MCF 10A (cell line): ENCODE results near the gene RETREG1. TPM values are rescaled to one million over a fixed set of nuclear protein-coding genes. Genes with fewer than 3 reads are reported as not detected.

Source experiments
- BruUV-seq: library from RNA; stranded (reverse); fragments of 400-500 nt; replicated peaks from 2 replicates; lab custom pipeline; 2021; lab: Mats Ljungman, UMichigan
- CTCF ChIA-PET: fragments of 300-600 bp; sonication (Branson Sonifier 250); formaldehyde crosslinking; extraction: SDS; loops from one replicate; lab custom pipeline; 2021; ENCODE audit warnings: antibody characterized with exemption, inconsistent platforms; lab: Yijun Ruan, JAX
- POLR2A ChIA-PET: fragments of 300-600, 350-650 bp; sonication (Branson Sonifier 250); formaldehyde crosslinking; extraction: SDS; loops from one replicate; lab custom pipeline; 2020; ENCODE audit warnings: antibody characterized with exemption, inconsistent platforms; lab: Yijun Ruan, JAX
- DNase-seq: peaks from one replicate; pipeline ENCODE4 v3.0.0-alpha.2; 2018; ENCODE audit not compliant: unreplicated experiment
- H3K27ac Mint-ChIP-seq: one replicate; pipeline ENCODE4 v1.8.0; 2022; ENCODE audit warnings: mild to moderate bottlenecking, low read depth, mixed read lengths; ENCODE audit not compliant: unreplicated experiment
- H3K27me3 Mint-ChIP-seq: one replicate; pipeline ENCODE4 v1.8.0; 2022; ENCODE audit warnings: mixed read lengths; ENCODE audit not compliant: insufficient read depth, unreplicated experiment
- H3K36me3 Mint-ChIP-seq: one replicate; pipeline ENCODE4 v1.8.0; 2022; ENCODE audit warnings: mild to moderate bottlenecking, moderate library complexity, mixed read lengths; ENCODE audit not compliant: insufficient read depth, unreplicated experiment
- H3K4me1 Mint-ChIP-seq: one replicate; pipeline ENCODE4 v1.8.0; 2022; ENCODE audit warnings: mixed read lengths; ENCODE audit not compliant: insufficient read depth, unreplicated experiment
- H3K4me3 Mint-ChIP-seq: one replicate; pipeline ENCODE4 v1.8.0; 2022; ENCODE audit warnings: mild to moderate bottlenecking, moderate library complexity, mixed read lengths; ENCODE audit not compliant: unreplicated experiment
- H3K9me3 Mint-ChIP-seq: one replicate; pipeline ENCODE4 v1.8.0; 2022; ENCODE audit warnings: mixed read lengths; ENCODE audit not compliant: unreplicated experiment
- CTCF ChIP-seq: fragments of 200-600 bp; IDR thresholded peaks from one replicate; pipeline ENCODE4 v1.8.0; 2022; ENCODE audit warnings: antibody characterized with exemption, mild to moderate bottlenecking; ENCODE audit not compliant: unreplicated experiment
- intact Hi-C: fragments of 100-400 bp; cut with micrococcal nuclease; formaldehyde crosslinking; loops from 2 replicates; pipeline ENCODE4 v1.14.1; 2022
- total RNA-seq: library from RNA; stranded (reverse); gene quantifications from 2 replicates; pipeline ENCODE4 v1.2.3, GENCODE V29; 2022

Gene RETREG1
- total RNA-seq, 1 experiment from 2014 or later, result 4.9 TPM

DNA sequence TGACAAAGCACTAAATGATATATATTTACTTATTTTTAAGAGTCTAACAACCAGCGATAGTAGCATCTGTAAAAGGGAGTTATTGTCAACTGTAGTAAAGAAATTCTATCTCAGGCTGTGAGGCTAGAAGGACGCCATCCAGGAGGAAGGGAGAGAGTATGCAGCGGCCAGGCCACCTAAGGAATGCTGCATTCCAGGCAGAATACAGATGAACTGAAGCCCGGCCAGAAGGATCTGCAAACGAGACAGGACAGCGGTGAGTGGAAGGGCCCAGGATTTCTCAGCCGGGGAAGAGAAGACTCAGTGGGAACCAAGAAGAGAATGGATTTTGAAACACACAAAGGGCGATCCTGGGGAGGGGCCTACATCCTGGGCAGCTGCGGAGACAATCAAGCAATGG is 7.4 kb downstream of the RETREG1 start:
- Mint-ChIP-seq H3K9me3 (no peaks in the 10 kb centered on the region), H3K36me3 (no peaks in the 10 kb centered on the region), H3K4me3 (no peak overlapping the region), H3K27ac (no peak overlapping the region), H3K27me3 (no peaks in the 10 kb centered on the region), H3K4me1 (no peaks in the 10 kb centered on the region)
- ChIA-PET POLR2A (interaction anchor here (1.1 kb wide), 1 partner anchor 35 kb away, joined by 4 read pairs; no protein-coding TSS in a partner anchor), CTCF (interaction anchor here (0.7 kb wide), 1 partner anchor 210 kb away, joined by 3 read pairs; no protein-coding TSS in a partner anchor)
- no peak for TF ChIP-seq CTCF
- no TSS peak for BruUV-seq
- no peak for DNase-seq
- intact Hi-C loops, result no loop called here

GRCh38 chr5:16606628-16607027 is 10.2 kb downstream of the RETREG1 start:
- intact Hi-C loops, result no loop called here
- no peaks in the 10 kb centered on the region for H3K27me3 Mint-ChIP-seq
- H3K36me3 Mint-ChIP-seq, result no peaks in the 10 kb centered on the region
- no peak overlapping the region for H3K27ac Mint-ChIP-seq
- H3K4me1 Mint-ChIP-seq, result no peaks in the 10 kb centered on the region
- no peak overlapping the region for H3K4me3 Mint-ChIP-seq
- no peak for DNase-seq
- no TSS peak for BruUV-seq
- no peak for TF ChIP-seq CTCF
- POLR2A ChIA-PET, result no interaction called here
- no peaks in the 10 kb centered on the region for H3K9me3 Mint-ChIP-seq
- CTCF ChIA-PET, result interaction anchor here (0.8 kb wide), 1 partner anchor 25 kb away, joined by 4 read pairs; no protein-coding TSS in a partner anchor

DNA sequence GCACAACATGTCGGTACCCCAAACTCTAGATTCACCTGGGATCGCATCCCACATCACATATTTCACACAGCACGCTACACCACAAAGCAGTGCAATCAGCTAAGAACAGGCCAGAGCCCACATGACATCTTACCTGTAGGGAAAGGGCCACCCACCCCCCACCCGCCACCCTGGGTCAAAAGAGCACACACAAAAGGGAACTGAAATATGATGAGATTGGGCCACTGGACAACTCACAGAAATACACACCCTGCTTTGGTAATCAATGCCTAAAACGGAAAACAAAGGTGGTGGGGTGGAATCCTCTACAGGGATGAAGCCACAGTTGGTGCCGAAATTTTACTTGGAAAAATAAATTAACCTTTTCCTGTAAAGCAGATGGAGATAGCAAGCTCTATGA is 13.1 kb downstream of the RETREG1 start:
- H3K27ac Mint-ChIP-seq, result no peak overlapping the region
- intact Hi-C loops, result no loop called here
- no peak overlapping the region for H3K4me3 Mint-ChIP-seq
- TF ChIP-seq CTCF, result no peak
- no peaks in the 10 kb centered on the region for H3K4me1 Mint-ChIP-seq
- H3K27me3 Mint-ChIP-seq, result no peaks in the 10 kb centered on the region
- DNase-seq, result no peak
- H3K36me3 Mint-ChIP-seq, result no peaks in the 10 kb centered on the region
- BruUV-seq, result no TSS peak
- H3K9me3 Mint-ChIP-seq, result no peaks in the 10 kb centered on the region
- ChIA-PET CTCF (no interaction called here), POLR2A (no interaction called here)

DNA sequence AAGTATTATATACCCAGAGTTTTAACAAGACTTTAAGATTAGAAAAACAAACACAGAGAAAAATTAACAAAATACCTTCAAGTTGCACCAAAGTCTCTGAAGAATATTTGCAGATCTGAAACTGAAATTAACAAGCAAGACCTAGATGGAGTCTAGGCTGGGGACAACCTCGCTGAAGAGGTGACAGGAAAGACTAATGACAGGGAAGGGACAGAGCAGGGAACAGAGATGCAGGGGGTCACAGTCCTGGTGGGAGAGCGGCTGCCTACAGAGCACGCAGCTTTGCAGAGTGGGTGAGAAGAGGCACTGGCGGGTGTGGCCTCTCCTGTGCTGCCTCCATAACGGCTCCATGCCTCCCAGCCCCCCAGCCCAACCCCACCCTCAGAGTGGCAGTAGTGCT is 13.5 kb downstream of the RETREG1 start:
- Mint-ChIP-seq H3K4me1 (no peaks in the 10 kb centered on the region), H3K27me3 (no peaks in the 10 kb centered on the region), H3K27ac (no peak overlapping the region), H3K36me3 (no peaks in the 10 kb centered on the region), H3K4me3 (no peak overlapping the region), H3K9me3 (no peaks in the 10 kb centered on the region)
- TF ChIP-seq CTCF, result no peak
- no TSS peak for BruUV-seq
- intact Hi-C loops, result no loop called here
- ChIA-PET CTCF (no interaction called here), POLR2A (no interaction called here)
- DNase-seq, result no peak
